GM10266 (cell line): ENCODE measurements around the gene ARHGAP24.

Source experiments
- DNase-seq: peaks from one replicate; pipeline ENCODE4 v3.0.0; 2012; ENCODE audit errors: extremely low spot score
- CTCF ChIP-seq: IDR thresholded peaks from 2 replicates; pipeline ENCODE4 v1.5.1; 2012; ENCODE audit warnings: mild to moderate bottlenecking, low read depth; ENCODE audit not compliant: control insufficient read depth, insufficient read depth; ENCODE audit errors: missing control alignments

ARHGAP24 gene

GRCh38 chr4:85697854-85698253 is 222.9 kb downstream of the ARHGAP24 start:
- no peak for DNase-seq
- no peak for TF ChIP-seq CTCF

- no peak for TF ChIP-seq CTCF
- DNase-seq: no peak
These were observed 225.4 kb downstream of the ARHGAP24 start for GRCh38 chr4:85700362-85700761.

GRCh38 chr4:85701861-85702321 is 226.9 kb downstream of the ARHGAP24 start:
- TF ChIP-seq CTCF: no peak
- DNase-seq: peak; percentile 31

- no peak for DNase-seq
- no peak for TF ChIP-seq CTCF
These were observed 228.1 kb downstream of the ARHGAP24 start for GRCh38 chr4:85703096-85703495.

- TF ChIP-seq CTCF: no peak
- DNase-seq: peak; percentile 24
These were observed 232.7 kb downstream of the ARHGAP24 start for GRCh38 chr4:85707611-85708010.

- DNase-seq: no peak
- TF ChIP-seq CTCF: no peak
These were observed 233.5 kb downstream of the ARHGAP24 start for GRCh38 chr4:85708468-85708867.

GRCh38 chr4:85713005-85713404 is 238.1 kb downstream of the ARHGAP24 start:
- no peak for DNase-seq
- no peak for TF ChIP-seq CTCF
